AG04449 (cell line): ENCODE results near the gene GABPB1.

Experiments
- CTCF ChIA-PET: fragments of 350-600 bp; formaldehyde crosslinking; extraction: SDS; loops from one replicate; lab custom pipeline; 2021; ENCODE audit warnings: antibody characterized with exemption; lab: Yijun Ruan, JAX
- POLR2A ChIA-PET: fragments of 400-600, 350-600 bp; formaldehyde crosslinking; extraction: SDS; loops from one replicate; lab custom pipeline; 2020; ENCODE audit warnings: antibody characterized with exemption, inconsistent platforms; lab: Yijun Ruan, JAX
- DNase-seq: peaks from one replicate; pipeline ENCODE4 v3.0.0-alpha.2; 2010; ENCODE audit warnings: low read depth, low spot score
- H3K4me3 ChIP-seq: 2 replicates; pipeline ENCODE4 v1.5.1; 2011; ENCODE audit warnings: low read depth, mild to moderate bottlenecking, control low read depth, low read length
- CTCF ChIP-seq: IDR thresholded peaks from one replicate; pipeline ENCODE4 v1.5.1; 2011; ENCODE audit warnings: mild to moderate bottlenecking, moderate library complexity, low read length, control low read depth, inconsistent platforms; ENCODE audit not compliant: insufficient read depth; ENCODE audit errors: missing control alignments

GABPB1 gene

GRCh38 chr15:50241684-50242450 is 113.1 kb downstream of the GABPB1 start:
- TF ChIP-seq CTCF = no peak
- POLR2A ChIA-PET = interaction anchor here (0.6 to 0.8 kb wide), 2 partner anchors 9 to 279 kb away, joined by 4 read pairs; no protein-coding TSS in a partner anchor
- DNase-seq = peak; percentile 12
- CTCF ChIA-PET = interaction anchor here (1.2 kb wide), 2 partner anchors 8 to 14 kb away, joined by 4 read pairs; no protein-coding TSS in a partner anchor
- H3K4me3 ChIP-seq = no peak overlapping the region

- no peak for DNase-seq
- no peak for TF ChIP-seq CTCF
- H3K4me3 ChIP-seq = no peak overlapping the region
- CTCF ChIA-PET = no interaction called here
- POLR2A ChIA-PET = no interaction called here
Observed at GRCh38 chr15:50238255-50238654, 116.7 kb downstream of the GABPB1 start.

GRCh38 chr15:50236433-50236832 is 118.6 kb downstream of the GABPB1 start:
- ChIA-PET POLR2A (interaction anchor here (0.6 kb wide), 1 partner anchor 86 kb away, joined by 5 read pairs; no protein-coding TSS in a partner anchor), CTCF (no interaction called here)
- no peak for DNase-seq
- H3K4me3 ChIP-seq = no peak overlapping the region
- TF ChIP-seq CTCF = no peak

- POLR2A ChIA-PET = no interaction called here
- no peak overlapping the region for H3K4me3 ChIP-seq
- no peak for DNase-seq
- CTCF ChIA-PET = interaction anchor here (1.3 kb wide), 1 partner anchor 88 kb away, joined by 3 read pairs; no protein-coding TSS in a partner anchor
- TF ChIP-seq CTCF = no peak
Observed at GRCh38 chr15:50235794-50236193, 119.2 kb downstream of the GABPB1 start.

GRCh38 chr15:50234764-50235163 is 120.2 kb downstream of the GABPB1 start:
- POLR2A ChIA-PET = no interaction called here

More at GRCh38 chr15:50234764-50235163, 120.2 kb downstream of the GABPB1 start:
- no peak for TF ChIP-seq CTCF
- CTCF ChIA-PET = interaction anchor here (1.3 kb wide), 1 partner anchor 87 kb away, joined by 3 read pairs; no protein-coding TSS in a partner anchor
- no peak overlapping the region for H3K4me3 ChIP-seq
- no peak for DNase-seq
